Anterior cingulate cortex (tissue), 58 donors: ENCODE measurements around the gene LATS2.
A peak's percentile ranks its signal among the peaks of the same experiment; 100 is the strongest.

ENCODE experiments used
- DNase-seq, 58 donors: peaks; one replicate each; lab custom pipeline; 2025; lab: John Stamatoyannopoulos, UW

Gene LATS2

GRCh38 chr13:21020581-21020980, 40.8 kb downstream of the LATS2 start:
- no peak for DNase-seq

GRCh38 chr13:21020176-21020575, 41.2 kb downstream of the LATS2 start:
- DNase-seq, result no peak

- DNase-seq, result no peak
Measured at GRCh38 chr13:21018220-21018619, 43.2 kb downstream of the LATS2 start.

GRCh38 chr13:21016487-21016886, 44.9 kb downstream of the LATS2 start:
- no peak for DNase-seq

- DNase-seq, result no peak
Measured at GRCh38 chr13:21015284-21015683, 46.1 kb downstream of the LATS2 start.

GRCh38 chr13:21014502-21015170, 46.8 kb downstream of the LATS2 start:
- DNase-seq, result no peak

- no peak for DNase-seq
Measured at GRCh38 chr13:21014139-21014501, 47.3 kb downstream of the LATS2 start.

- DNase-seq, result no peak
Measured at GRCh38 chr13:21013682-21014038, 47.7 kb downstream of the LATS2 start.

GRCh38 chr13:21012841-21013681, 48.3 kb downstream of the LATS2 start:
- no peak for DNase-seq

- no peak for DNase-seq
Measured at GRCh38 chr13:21012211-21012610, 49.2 kb downstream of the LATS2 start.

GRCh38 chr13:21011378-21011777, 50.0 kb downstream of the LATS2 start:
- DNase-seq, result no peak

- DNase-seq, result no peak
Measured at GRCh38 chr13:21010621-21011020, 50.8 kb downstream of the LATS2 start.

GRCh38 chr13:21009036-21009435, 52.4 kb downstream of the LATS2 start:
- peak in 17 of 58 donors; percentile 5 to 49 (median 17) for DNase-seq

- DNase-seq, result no peak
Measured at GRCh38 chr13:21008026-21008425, 53.4 kb downstream of the LATS2 start.

GRCh38 chr13:21006141-21007005, 55.0 kb downstream of the LATS2 start:
- no peak for DNase-seq

GRCh38 chr13:21005193-21005592, 56.2 kb downstream of the LATS2 start:
- DNase-seq, result no peak

GRCh38 chr13:21001471-21001870, 59.9 kb downstream of the LATS2 start:
- no peak for DNase-seq

- DNase-seq, result no peak
Measured at GRCh38 chr13:21000647-21001046, 60.7 kb downstream of the LATS2 start.

- DNase-seq, result no peak
Measured at GRCh38 chr13:20998649-20999415, 62.6 kb downstream of the LATS2 start.
